OCI-LY3 (cell line): ENCODE measurements around the gene AKR1C3.
"Not testable (repeated sequence)": the region's sequence is repeated elsewhere in the genome, so short reads cannot be mapped to it uniquely, and the experiment has no call there.

ENCODE experiments used
- EZH2phosphoT487 ChIP-seq: fragments of 200-600 bp; shearing (Covaris generic); IDR thresholded peaks from 2 replicates; pipeline ENCODE4 v1.6.1; 2018; ENCODE audit warnings: antibody characterized with exemption, mixed run types, low read depth
- TF ChIP-seq, protein P1 (sequence below): fragments of 200-600, 300-600 bp; sonication (generic); IDR thresholded peaks from 2 replicates; pipeline ENCODE4 v1.5.1; 2014; ENCODE audit warnings: antibody characterized with exemption, low read length, low read depth

DNA sequence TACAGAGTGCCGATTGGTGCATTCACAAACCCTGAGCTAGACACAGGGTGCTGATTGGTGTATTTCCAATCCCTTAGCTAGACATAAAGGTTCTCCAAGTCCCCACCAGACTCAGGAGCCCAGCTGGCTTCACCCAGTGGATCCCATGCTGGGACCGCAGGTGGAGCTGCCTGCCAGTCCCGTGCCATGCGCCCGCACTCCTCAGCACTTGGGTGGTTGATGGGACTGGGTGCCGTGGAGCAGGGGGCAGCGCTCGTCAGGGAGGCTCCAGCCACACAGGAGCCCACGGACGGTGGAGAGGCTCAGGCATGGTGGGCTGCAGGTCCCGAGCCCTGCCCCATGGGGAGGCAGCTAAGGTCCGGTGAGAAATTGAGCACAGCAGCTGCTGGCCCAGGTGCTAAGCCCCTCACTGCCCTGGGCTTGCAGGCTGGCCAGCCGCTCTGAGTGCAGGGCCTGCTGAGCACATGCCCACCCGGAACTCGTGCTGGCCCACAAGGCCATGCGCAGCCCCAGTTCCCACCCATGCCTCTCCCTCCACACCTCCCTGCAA is 41.2 kb upstream of the AKR1C3 start:
- TF ChIP-seq, protein P1, sequence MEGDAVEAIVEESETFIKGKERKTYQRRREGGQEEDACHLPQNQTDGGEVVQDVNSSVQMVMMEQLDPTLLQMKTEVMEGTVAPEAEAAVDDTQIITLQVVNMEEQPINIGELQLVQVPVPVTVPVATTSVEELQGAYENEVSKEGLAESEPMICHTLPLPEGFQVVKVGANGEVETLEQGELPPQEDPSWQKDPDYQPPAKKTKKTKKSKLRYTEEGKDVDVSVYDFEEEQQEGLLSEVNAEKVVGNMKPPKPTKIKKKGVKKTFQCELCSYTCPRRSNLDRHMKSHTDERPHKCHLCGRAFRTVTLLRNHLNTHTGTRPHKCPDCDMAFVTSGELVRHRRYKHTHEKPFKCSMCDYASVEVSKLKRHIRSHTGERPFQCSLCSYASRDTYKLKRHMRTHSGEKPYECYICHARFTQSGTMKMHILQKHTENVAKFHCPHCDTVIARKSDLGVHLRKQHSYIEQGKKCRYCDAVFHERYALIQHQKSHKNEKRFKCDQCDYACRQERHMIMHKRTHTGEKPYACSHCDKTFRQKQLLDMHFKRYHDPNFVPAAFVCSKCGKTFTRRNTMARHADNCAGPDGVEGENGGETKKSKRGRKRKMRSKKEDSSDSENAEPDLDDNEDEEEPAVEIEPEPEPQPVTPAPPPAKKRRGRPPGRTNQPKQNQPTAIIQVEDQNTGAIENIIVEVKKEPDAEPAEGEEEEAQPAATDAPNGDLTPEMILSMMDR = not testable (repeated sequence)
- not testable (repeated sequence) for TF ChIP-seq EZH2phosphoT487
